COLO668 (cell line): Measurements from ENCODE around the gene FLNB.

Source experiments
- DNase-seq: peaks from one replicate; lab custom pipeline; 2025; ENCODE audit not compliant: unreplicated experiment; lab: John Stamatoyannopoulos, UW

Gene FLNB

DNA sequence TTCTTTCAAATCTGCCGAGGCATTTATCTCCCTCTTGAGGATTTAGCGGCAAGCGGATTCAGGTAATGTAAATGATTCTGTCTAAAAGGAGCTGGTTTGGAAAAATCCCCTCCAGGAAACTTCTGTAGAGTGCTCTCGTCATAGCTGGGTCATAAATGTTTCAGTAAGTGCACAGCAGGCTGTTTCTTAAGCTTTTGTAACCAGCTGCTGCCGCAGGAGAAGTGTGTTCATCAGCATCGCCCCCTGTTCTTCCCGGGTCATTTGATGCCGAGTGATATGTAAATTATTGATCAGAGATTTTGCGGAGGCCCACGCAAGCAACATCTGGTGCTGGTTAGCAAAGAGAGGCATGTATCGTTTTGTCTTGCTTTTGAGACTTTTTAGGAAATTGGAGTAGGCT is 149.5 kb downstream of the FLNB start:
- DNase-seq, result no peak

DNA sequence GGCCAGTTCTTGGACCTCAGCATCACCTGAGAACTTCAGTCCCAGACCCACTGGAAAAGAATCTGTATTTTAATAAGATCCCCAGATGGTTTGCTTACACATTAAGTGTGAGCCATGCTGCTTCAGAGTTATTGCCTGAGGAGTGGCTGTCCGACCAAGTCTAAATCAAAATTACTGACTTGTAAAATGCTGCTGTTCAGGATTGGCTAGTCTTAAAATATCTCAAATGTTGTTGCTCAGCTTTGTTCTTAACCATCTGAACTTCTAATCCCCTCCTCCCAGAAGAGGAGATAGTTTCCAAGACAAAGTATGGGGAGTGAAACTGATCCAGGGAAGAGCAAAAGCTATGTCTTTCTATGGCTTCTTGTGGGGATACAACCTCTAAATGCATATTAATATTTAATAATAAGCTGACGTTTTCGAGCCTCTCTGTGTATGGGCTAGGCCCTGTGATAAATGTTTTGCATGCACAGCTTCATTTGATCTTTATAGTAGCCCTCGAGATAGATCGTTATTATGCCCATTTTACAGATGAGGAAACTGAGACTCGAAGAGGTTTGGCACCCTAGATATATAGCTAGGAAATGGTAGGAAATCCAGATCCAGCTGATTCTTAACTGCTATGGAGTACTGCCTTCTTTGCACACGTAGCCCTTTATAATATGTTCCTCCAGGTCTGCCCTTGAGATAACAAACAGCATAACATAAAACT is 150.4 kb downstream of the FLNB start:
- DNase-seq, result no peak

DNA sequence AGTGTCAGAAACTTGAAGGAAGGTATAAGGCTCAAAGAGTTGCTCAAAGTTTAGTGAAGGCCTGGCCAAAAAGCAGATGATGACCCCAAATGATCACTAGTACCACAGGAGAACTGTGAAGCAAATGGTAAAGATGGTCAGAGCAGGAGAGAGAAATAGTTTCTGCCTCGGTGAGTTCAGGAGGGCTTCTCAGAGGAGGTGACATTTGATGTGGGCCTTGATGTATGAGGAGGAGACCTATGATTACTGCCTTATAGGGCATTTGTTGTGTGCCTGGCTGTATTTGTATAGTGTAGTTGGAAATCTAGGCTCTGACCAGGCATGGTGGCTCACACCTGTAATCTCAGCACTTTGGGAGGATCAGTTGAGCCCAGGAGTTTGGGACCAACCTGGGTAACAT is 152.2 kb downstream of the FLNB start:
- DNase-seq, result no peak

DNA sequence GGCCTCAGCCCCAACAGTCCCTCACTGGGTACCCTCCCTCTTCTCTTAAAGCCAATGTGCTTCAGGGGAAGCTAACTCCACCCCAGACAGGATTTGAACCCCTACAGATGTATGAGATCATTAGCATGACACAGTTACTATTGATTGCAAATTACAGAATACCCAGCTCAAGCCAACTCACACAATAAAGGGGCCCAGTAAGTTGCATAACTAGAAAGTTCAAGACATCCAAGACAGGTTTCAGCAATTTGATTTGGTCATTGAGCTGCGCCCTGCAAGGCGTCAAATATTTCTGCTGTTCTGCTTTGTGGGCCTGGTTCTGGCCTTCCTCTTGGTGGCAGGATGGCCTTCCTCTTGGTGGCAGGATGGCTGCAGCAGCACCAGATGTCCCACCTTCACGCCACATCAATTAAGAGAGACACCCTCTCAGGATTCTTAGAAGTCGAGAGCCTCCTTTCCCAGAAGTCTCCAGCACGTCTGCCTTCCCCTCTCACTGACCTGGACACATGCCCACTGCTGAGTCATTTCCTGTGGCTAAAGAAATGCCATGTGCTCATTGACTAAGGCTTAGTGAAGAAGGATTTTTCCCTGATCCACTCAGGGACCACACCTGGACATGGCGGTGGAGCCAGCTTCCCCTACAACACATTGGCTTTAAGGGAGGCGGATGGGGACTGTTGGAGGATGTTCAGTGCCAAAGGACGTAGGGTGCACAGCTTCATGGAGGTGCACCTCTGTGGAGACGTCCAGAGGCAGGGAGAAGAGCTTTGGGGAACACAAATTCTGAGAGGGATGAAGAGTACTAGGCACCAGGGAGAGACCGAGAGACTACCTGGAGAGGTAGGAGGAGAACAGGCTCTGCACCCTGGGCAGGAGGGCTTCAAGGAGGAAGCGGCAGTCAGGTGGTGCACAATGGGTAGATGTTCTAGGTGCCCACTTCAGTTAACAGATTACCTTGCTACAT is 153.5 kb downstream of the FLNB start:
- DNase-seq, result peak; percentile 6

DNA sequence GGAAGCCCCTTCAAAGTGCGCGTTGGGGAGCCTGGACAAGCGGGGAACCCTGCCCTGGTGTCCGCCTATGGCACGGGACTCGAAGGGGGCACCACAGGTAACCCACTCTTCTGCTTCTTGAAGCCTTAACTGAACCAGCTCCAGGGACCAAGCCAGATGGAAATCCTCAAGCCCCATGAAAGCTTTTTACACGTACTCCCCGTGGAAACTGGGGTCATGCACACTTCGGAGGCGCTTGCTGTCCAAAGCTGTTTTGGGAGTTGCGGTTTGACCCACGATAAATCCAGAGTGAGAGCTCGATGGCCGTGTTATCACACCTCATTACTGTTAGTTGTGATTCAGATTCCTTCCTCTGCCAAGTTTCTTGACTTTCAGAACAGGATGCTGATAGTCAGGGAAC is 155.0 kb downstream of the FLNB start:
- DNase-seq, result no peak

DNA sequence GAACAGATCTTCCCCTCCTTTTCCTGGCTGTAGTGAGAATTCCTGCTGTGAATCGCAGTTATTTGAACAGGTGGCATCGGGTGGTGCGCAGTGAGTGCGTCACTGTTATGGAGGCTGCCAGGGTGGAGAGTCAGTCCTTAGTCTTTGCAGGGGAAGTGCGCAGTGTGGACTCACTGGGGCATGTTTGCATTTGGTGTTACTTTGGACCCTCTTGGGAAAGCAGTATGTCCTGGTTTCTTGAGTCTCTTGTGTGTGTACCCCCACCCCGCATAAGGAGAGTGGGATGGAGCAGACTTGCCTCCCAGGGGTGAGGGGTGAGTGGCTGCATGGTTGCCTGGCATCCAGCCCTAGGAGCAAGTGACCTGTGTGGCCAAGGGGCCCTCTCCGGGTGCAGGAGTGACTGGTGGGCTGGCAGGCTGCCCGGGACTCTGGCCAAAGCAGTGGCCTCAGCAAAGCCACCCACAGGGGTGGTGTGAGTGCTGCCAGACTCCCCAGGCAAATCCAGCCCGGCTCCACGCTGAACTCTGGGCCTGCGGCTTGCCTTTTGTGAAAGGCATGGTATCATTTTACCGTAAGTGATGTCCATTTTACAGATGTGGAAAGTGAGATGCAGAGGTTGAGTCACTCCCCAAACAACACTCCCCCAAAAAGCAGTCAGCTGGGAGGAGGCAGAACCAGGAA is 156.1 kb downstream of the FLNB start:
- DNase-seq, result peak; percentile 77

DNA sequence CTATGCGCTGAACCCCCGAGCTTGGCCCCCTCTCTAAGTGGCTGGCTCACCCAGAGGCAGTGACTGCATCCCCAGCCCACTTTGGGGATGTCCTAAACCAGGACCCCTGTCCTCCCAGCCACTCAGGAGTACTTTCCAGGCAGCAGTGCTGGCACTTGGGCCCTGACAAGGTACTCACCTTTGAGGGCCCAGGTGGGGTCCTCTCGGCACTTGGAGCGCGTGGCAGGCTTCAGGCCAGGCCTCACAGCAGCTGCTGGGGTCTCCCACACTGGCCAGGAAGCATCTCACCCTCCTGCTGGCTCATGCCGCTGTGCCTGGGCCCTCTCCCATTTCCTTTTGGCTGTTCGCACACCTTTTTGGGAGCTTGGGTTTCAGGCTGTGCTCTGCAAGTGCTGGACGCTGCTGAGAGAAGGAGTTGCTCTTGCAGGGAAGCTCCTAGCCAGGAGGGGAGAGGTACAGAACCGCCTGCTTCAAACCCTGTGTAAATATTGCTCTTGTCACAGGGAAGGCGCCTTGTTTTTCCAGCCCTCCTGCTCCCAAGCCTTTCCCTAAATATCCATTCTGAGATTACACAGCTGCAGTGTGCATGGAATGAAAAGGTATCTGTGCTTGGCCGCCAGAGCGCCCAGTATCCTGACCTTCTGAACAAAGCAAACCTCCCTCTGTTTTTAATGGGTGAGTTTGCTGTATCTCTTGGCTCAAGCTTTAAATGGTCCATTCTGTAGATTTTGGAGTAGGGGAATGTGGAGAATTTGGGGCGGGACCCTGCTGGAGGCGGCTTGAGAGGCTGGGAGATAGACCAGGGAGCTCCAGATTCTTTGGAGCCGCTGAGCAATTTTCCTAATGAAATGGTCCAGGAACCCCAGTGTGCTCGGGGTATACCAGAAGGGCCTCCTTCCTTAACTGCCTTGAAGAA is 156.9 kb downstream of the FLNB start:
- DNase-seq, result peak; percentile 22

DNA sequence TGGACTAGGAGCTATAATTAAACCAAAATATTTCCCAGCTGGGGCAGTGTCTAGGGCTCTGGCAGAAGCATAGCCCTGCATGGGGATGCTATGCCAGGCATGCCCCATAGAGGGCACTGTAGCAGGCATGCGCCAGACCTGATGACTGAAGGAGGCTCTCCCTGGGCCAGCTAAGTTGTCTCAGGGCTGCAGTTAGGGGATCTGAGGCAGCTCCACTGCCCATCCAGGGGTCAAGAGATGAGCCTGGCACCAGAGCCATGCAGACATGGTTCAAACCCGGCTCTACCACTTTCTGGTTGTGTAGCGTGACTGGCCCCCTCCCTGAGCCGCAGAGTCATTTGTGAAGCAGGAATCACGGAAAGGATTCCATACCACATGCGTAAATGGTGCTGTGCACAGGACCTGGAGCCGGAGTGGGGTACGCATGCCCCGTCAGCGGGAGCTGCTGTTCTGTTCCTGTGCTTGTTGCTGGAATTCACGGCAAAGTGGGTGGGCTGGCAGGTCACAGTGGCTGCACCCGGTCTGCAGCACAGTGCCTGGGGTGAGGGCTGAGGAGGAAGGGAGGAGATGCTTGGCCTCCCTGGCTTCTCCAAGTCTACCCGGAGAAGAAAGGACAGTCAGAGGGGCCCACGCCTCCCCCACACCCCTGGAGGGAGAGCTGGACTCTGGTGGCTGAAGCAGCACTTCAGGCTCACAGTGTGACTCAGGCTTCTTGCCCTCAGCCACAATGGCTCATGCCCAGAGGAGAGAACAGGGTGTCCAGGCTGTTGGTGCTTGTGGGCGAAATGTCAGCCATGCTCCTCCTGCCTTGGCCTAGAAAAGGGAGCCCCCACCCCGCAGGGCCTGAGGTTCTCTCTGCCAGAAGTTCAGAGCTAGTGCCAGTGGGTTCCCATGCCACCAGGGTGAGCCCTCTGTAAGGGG is 159.5 kb downstream of the FLNB start:
- peak; percentile 35 for DNase-seq

DNA sequence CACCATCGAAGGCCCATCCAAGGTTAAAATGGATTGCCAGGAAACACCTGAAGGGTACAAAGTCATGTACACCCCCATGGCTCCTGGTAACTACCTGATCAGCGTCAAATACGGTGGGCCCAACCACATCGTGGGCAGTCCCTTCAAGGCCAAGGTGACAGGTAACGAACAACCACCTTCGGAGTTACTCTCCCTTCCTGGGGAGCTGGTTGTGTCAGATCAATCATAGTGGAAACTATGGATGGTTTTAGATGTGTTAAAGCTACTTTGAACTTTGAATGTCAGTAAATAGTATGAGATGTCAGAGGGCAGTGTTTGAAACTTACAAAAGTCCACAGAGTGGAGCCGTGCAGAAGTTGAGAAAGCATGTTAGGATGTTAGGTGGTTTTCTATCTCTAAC is 160.3 kb downstream of the FLNB start:
- DNase-seq, result no peak

DNA sequence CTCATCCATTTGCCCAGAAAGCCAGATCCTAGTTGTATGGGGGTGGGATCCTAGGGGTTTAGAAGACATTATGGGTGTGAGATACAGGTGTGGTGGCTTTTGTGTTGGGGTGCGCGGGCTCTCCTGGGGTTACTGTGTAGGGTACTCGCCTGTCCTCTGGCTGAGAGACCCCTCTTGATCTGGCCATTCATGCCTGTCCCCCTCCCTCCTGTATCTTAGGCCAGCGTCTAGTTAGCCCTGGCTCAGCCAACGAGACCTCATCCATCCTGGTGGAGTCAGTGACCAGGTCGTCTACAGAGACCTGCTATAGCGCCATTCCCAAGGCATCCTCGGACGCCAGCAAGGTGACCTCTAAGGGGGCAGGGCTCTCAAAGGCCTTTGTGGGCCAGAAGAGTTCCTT is 161.1 kb downstream of the FLNB start:
- DNase-seq, result no peak

DNA sequence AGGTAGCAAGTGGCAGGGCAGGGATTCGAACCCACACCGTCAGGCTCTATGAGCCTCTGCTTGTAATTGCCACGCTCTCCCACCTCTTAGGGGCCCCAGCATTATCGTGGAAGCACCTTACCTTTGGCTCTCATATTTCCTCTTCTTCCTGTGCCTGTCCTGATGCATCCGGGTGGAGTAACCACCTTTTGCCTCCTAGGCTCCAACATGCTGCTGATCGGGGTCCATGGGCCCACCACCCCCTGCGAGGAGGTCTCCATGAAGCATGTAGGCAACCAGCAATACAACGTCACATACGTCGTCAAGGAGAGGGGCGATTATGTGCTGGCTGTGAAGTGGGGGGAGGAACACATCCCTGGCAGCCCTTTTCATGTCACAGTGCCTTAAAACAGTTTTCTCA is 162.2 kb downstream of the FLNB start:
- no peak for DNase-seq

DNA sequence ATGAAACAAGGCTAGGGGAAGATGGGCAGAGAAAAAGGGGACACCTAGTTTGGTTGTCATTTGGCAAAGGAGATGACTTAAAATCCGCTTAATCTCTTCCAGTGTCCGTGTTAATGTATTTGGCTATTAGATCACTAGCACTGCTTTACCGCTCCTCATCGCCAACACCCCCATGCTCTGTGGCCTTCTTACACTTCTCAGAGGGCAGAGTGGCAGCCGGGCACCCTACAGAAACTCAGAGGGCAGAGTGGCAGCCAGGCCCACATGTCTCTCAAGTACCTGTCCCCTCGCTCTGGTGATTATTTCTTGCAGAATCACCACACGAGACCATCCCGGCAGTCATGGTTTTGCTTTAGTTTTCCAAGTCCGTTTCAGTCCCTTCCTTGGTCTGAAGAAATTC is 162.9 kb downstream of the FLNB start:
- no peak for DNase-seq

DNA sequence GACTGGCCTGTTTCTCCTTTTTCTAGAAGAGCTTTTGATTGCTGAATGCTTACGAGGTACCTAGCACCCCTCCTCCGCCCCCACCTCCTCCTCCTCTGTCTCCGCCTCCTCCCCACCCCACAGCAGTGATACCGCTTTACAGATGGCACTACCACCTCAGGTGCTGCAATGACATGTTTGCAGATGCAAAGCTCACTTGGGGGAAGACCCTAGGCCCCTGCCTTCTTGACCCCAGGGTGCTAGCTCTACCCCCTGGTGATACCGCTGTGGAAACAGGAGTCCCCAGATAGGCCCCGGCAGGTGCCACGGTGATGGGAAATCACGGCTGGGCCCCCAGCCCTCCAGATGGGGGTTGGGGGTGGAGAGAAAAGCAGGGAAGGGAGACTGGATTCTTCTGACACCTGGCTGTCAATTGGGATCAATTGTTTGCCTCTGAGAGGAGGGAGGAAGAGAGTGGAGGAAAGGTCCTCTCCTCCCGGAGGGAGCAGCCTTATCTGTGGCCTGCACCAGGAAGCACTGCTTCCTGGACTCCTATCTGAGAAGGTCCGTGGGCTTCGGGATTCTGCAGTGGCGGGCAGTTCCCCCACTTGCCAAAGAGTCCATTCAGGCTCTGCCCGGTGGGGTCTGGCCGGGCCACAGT is 164.9 kb downstream of the FLNB start:
- DNase-seq, result peak; percentile 32

DNA sequence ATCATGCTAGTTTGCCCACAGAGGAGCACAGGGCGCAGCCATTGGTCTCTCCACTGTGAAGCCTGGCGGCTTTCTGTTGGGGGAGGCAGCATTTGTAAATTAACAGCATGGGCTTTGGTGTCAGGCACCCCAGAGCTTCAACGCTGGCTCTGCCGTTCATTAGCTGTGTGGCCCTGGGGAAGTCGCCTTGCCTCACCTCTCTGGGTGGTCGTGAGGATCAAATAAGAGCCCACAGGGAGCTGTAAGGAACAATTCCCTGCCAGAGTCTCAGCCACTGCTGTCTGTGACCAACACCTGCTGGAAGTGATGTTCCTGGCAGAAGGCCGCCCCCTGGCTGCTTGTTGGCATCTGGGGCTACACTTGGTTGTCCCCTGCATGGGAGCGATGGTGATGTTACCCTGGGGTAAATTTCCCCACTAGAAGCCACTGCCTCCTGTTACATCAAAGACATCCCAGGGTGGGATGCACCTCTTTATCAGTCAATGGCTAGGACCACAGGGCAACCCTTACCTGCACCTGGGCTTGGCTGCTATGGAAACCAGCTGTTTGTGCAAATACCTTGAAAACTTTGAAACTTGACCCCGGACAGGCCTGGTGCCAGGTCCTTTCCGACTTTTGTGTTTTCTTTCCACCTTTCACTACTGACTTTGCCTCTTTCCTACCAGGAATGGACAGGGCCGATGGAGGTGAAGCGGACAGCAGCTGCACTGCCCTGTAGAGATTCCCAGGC is 165.6 kb downstream of the FLNB start:
- DNase-seq, result peak; percentile 76

DNA sequence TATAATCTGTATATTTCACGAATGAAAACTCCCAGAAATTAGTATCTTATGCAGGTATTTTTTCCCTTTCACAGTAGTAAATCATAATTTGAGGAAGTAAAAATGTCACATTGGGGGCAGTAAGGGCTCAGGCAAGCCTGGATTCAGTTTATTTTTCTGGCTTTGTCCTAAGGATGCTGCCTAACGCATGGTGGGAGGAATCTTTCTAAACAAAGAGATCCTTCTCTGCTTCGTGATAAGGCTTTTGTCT is 166.9 kb downstream of the FLNB start:
- DNase-seq, result no peak

DNA sequence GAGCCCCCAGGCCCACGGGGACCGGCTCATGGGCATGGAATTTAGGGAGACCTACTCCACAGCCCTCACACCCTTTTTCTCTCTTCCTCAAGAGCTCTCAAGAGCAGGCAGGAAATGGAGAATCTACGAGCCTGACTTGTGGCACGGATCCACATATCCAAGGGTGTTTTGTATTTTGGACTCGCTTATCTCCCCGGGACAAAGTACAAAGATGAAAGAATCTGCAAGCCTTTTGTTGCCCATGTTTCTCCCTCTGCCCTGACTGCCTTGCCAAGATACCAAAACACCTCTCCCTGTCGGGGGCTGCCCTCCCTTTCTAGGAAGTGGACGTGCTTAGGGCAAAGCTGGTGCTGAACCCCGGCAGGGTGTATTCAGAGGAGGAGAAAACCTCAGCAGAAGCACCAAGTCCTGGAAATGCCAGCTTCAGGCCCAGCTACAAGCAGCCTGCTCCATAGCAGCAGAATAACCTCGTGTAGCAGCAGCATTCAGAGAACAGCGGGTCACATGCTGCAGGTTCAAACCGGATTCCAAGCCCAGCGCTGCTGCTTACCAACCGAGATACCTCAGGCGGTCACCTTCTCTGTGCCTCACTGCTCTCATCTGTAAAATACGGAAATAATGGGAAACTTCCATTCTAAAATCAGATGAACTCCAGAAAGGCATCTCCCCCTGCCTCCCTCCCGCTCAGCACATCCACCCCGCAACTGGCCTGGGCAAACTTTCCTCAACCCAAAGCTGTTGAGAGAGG is 167.4 kb downstream of the FLNB start:
- no peak for DNase-seq

DNA sequence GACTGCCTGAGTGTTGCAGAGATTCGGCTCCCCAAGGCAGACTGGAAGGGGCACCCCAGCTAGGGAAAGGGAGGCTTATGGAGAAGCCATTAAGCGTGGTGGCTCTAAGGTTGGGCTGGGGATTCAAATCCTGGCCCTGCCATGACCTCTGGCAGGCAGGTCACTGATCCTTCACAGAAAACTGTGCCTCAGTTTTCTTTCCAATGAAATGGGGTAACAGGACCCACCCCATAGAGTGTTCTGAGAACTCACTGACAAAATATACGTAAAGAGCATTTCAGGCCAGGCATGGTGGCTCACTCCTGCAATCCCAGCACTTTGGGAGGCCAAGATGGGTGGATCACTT is 167.9 kb downstream of the FLNB start:
- no peak for DNase-seq

DNA sequence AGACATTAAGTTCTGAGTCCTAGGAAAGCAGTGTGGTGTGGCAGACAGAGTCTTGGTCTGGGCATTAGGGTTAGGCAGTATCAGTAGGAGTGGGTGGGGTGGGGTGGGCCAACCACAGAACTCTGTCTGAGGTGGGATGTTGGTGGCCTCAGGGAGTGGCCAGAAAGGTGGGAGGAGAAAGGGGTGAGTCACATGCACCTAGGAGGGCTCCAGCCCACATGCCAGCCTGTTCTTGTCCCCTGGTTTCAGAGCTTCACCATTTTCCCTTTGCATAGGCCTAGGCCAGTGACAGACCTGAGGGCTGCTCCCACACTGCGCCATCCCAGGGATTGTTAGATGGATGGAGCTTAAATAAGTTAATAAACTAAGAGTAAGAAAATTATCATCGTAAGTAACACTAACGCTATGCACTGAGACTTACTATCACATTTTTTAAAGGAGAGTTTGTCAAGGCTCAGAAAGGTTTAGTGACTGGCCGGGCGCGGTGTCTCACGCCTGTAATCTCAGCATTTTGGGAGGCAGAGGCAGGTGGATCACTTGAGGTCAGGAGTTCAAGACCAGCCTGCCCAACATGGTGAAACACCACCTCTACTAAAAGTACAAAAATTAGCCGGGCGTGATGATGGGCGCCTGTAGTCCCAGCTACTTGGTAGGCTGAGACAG is 168.7 kb downstream of the FLNB start:
- no peak for DNase-seq
